Transverse colon (tissue), 4 donors: ENCODE results near the gene HPSE2. TPM values are rescaled to one million over a fixed set of nuclear protein-coding genes. Genes with fewer than 3 reads are reported as not detected.

Source experiments
- DNase-seq: peaks from one replicate; pipeline ENCODE4 v3.0.0-alpha.2; 2019
- H3K27ac ChIP-seq, 4 donors: fragments of 200-600 bp; sonication (generic); 2 replicates each; pipeline ENCODE4 v1.5.1; 2016 to 2018; ENCODE audit warnings: inconsistent platforms in 4 of 4
- H3K27me3 ChIP-seq: fragments of 200-600 bp; sonication (generic); 2 replicates; pipeline ENCODE4 v1.5.1; 2017; ENCODE audit warnings: inconsistent platforms
- H3K36me3 ChIP-seq, 4 donors: fragments of 200-600 bp; sonication (generic); 2 replicates each; pipeline ENCODE4 v1.5.1; 2017 to 2019; ENCODE audit warnings: inconsistent platforms in 4 of 4
- H3K4me1 ChIP-seq, 4 donors: fragments of 200-600 bp; sonication (generic); 2 replicates each; pipeline ENCODE4 v1.5.1; 2017 to 2020; ENCODE audit warnings: inconsistent platforms in 4 of 4
- H3K4me3 ChIP-seq, 4 donors: fragments of 200-600 bp; sonication (generic); 1 replicate in 1 of 4; 2 replicates in 3 of 4; pipeline versions ENCODE4 v1.5.1 to v1.6.1; 2017 to 2019; ENCODE audit warnings: inconsistent platforms in 4 of 4
- H3K9me3 ChIP-seq, 2 donors: fragments of 200-600 bp; sonication (generic); 2 replicates each; pipeline ENCODE4 v1.5.1; 2017 to 2019; ENCODE audit warnings: inconsistent platforms in 2 of 2
- EP300 ChIP-seq: sonication (generic); formaldehyde crosslinking; IDR thresholded peaks from one replicate; pipeline ENCODE4 v1.6.1; 2017; ENCODE audit warnings: antibody characterized with exemption, low read depth
- POLR2A ChIP-seq: fragments of 450-650 bp; IDR thresholded peaks from one replicate; pipeline ENCODE4 v1.6.1; 2016; ENCODE audit warnings: antibody characterized with exemption, mild to moderate bottlenecking, moderate library complexity
- POLR2AphosphoS5 ChIP-seq, 3 donors: sonication (generic); formaldehyde crosslinking; IDR thresholded peaks; one replicate each; pipeline ENCODE4 v1.6.1; 2016; ENCODE audit warnings: antibody characterized with exemption in 3 of 3
- WGBS, 2 donors: methylation state at CpG; one replicate each; pipeline ENCODE4 v1.1.5; 2018; ENCODE audit warnings: low coverage in 1 of 2; 5-methylcytosine and 5-hydroxymethylcytosine counted together
- in situ Hi-C, 4 donors: fragments of 200-750 bp; cut with MboI; loops; one replicate each; pipeline versions ENCODE4 v1.15.0 to v1.15.1; 2017; ENCODE audit warnings: low sequenced_read_pairs in 3 of 4, low pct_ligation_motif_present in 1 of 4, low pct_unique_long_range_greater_than_20kb in 1 of 4
- intact Hi-C: fragments of 100-400 bp; cut with DNase I; formaldehyde crosslinking; loops from one replicate; pipeline ENCODE4 v1.15.1; 2023; ENCODE audit warnings: low total_unique reads
- total RNA-seq, 4 donors: library from RNA; depleted of rRNA; stranded (reverse); fragments of >200 nt; gene quantifications; one replicate each; pipeline ENCODE4 v1.1.0, GENCODE V29; 2016
- TF ChIP-seq, protein P1 (sequence below), 5 experiments: fragments of 200-600 bp in 3 of 5; fragments of 450-650 bp in 2 of 5; sonication (generic) in 3 of 5; IDR thresholded peaks; 1 replicate in 2 of 5; 2 replicates in 3 of 5; pipeline ENCODE4 v1.5.1; 2016 to 2017; ENCODE audit warnings: antibody characterized with exemption in 5 of 5, inconsistent platforms in 3 of 5, mild to moderate bottlenecking in 2 of 5, moderate library complexity in 1 of 5

Gene HPSE2
- total RNA-seq, 4 donors from 2014 or later, result 2.2 to 3.0 TPM; not detected in 2

DNA sequence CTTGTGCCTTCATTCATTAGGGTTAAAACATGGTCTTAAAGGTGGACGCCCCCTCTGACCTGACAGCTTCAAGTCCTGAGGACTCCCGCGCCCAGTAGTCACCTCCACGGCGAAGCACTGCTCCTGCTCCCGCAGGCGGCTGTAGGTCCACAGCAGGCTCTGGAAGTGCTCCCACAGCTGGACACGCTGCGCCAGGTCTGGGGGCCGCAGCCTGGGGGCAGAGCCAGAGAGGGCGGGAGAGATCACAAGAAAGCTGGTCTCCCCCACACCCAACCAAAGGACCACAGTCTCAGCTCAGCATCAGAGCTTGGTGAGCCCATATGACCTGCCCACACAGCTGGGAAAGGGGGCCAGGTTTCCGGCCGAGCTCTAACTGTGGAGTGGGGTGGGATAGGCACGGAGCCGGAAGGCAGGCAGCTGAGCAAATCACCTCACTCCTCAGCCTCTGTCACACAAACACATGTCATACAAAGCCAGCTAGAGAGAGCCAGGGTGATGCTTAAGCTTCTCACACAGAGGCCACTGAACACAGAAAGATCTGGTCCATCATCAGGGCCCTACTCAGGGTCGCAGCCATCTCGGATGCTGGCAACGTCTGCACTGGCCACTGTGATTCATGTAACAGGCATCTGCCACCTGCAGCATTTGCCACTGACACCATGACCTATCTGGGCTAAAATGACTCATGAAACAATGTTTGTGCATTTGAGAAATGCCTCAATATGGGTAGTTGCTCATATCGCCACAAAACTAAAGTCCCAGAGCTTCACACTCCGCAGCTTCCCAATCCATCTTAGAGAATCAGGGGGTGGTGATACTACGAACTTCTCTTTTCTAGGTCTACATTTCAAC, 801.5 kb downstream of the HPSE2 start:
- WGBS, 2 donors, result 98% methylated on average over 21 of the region's 21 CpGs; no CpG with 5 or more reads in 1 of the 2 donors
- DNase-seq, result no peak
- intact Hi-C loops, result no loop called here
- H3K27ac ChIP-seq, result no peak overlapping the region
- no peaks in the 10 kb centered on the region for H3K4me1 ChIP-seq
- TF ChIP-seq POLR2A, result no peak
- TF ChIP-seq, protein P1, sequence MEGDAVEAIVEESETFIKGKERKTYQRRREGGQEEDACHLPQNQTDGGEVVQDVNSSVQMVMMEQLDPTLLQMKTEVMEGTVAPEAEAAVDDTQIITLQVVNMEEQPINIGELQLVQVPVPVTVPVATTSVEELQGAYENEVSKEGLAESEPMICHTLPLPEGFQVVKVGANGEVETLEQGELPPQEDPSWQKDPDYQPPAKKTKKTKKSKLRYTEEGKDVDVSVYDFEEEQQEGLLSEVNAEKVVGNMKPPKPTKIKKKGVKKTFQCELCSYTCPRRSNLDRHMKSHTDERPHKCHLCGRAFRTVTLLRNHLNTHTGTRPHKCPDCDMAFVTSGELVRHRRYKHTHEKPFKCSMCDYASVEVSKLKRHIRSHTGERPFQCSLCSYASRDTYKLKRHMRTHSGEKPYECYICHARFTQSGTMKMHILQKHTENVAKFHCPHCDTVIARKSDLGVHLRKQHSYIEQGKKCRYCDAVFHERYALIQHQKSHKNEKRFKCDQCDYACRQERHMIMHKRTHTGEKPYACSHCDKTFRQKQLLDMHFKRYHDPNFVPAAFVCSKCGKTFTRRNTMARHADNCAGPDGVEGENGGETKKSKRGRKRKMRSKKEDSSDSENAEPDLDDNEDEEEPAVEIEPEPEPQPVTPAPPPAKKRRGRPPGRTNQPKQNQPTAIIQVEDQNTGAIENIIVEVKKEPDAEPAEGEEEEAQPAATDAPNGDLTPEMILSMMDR (IDR thresholded peaks at IDR 0.05), result no peak
- no peak for TF ChIP-seq POLR2AphosphoS5 (IDR thresholded peaks at IDR 0.05)
- TF ChIP-seq EP300, result no peak
- in situ Hi-C loops, result no loop called here
- peaks cover 0 to 70% (median 27%) of the 10 kb centered on the region in 4 donors for H3K36me3 ChIP-seq
- no peaks in the 10 kb centered on the region for H3K27me3 ChIP-seq
- no peaks in the 10 kb centered on the region for H3K9me3 ChIP-seq
- H3K4me3 ChIP-seq, result no peak overlapping the region

- 100% methylated on average over 1 of the region's 1 CpG for WGBS, 2 donors
- H3K4me3 ChIP-seq, result no peak overlapping the region
- no peaks in the 10 kb centered on the region for H3K4me1 ChIP-seq
- TF ChIP-seq POLR2A, result no peak
- TF ChIP-seq POLR2AphosphoS5 (IDR thresholded peaks at IDR 0.05), result no peak
- TF ChIP-seq, protein P1 (IDR thresholded peaks at IDR 0.05), result no peak
- no peak for TF ChIP-seq EP300
- H3K27ac ChIP-seq, result no peak overlapping the region
- H3K27me3 ChIP-seq, result no peaks in the 10 kb centered on the region
- H3K36me3 ChIP-seq, result peaks cover 0 to 70% (median 27%) of the 10 kb centered on the region in 4 donors
- DNase-seq, result no peak
- intact Hi-C loops, result no loop called here
- in situ Hi-C loops, result no loop called here
- H3K9me3 ChIP-seq, result no peaks in the 10 kb centered on the region
These were observed 802.3 kb downstream of the HPSE2 start for GRCh38 chr10:98433371-98433770.

DNA sequence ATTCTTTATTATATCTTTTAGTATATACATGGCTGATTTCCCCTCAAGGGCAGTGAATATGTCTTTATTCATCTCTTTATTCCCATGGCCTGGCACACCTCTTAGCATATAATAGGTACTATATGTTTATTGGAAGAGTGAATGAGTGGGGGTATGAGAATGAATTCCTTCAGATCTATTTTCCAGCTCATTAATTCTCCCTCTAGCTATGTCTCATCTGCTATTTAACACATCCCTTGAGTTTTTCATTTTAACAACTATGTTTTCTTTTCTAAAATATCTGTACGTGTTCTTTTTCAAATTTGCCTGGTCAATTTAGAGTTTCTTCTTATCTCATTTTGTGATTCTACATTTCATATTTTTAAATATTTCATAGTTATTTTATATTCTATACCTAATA, 803.3 kb downstream of the HPSE2 start:
- TF ChIP-seq EP300 (no peak), POLR2AphosphoS5 (IDR thresholded peaks at IDR 0.05) (no peak), POLR2A (no peak)
- TF ChIP-seq, protein P1 (IDR thresholded peaks at IDR 0.05), result no peak
- Histone ChIP-seq H3K27me3 (no peaks in the 10 kb centered on the region), H3K36me3 (peaks cover 0 to 70% (median 27%) of the 10 kb centered on the region in 4 donors), H3K27ac (no peak overlapping the region), H3K4me3 (no peak overlapping the region), H3K4me1 (no peaks in the 10 kb centered on the region), H3K9me3 (no peaks in the 10 kb centered on the region)
- in situ Hi-C loops, result no loop called here
- intact Hi-C loops, result no loop called here
- WGBS, 2 donors, result 100% methylated on average over 1 of the region's 1 CpG
- DNase-seq, result no peak

DNA sequence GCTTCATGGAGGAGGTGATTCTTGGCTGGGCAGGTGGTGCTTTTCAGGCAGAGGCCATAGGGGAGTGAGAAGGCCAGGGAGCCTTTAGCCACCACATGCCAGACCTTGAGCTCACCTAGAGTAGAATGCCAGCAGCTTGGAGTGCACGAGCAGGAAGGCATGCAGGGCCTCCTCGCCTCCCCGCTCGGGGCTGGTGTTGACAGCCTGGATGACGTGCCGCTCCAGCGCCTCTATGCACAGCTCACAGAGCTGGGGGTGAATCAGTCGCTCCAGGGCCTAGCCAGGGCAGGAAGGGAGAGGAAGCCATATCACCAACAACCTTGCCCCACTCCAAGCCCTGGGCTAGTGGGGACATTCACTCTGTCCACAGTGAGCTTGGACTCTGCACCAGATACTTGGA, 804.6 kb downstream of the HPSE2 start:
- intact Hi-C loops (no loop called here), in situ Hi-C loops (no loop called here)
- WGBS, 2 donors, result 86% methylated on average over 8 of the region's 8 CpGs; no CpG with 5 or more reads in 1 of the 2 donors
- TF ChIP-seq, protein P1 (IDR thresholded peaks at IDR 0.05), result no peak
- no peak for TF ChIP-seq EP300
- TF ChIP-seq POLR2A, result no peak
- no peak for TF ChIP-seq POLR2AphosphoS5 (IDR thresholded peaks at IDR 0.05)
- H3K27me3 ChIP-seq, result no peaks in the 10 kb centered on the region
- no peaks in the 10 kb centered on the region for H3K4me1 ChIP-seq
- no peak overlapping the region for H3K4me3 ChIP-seq
- H3K36me3 ChIP-seq, result peaks cover 0 to 70% (median 27%) of the 10 kb centered on the region in 4 donors
- no peaks in the 10 kb centered on the region for H3K9me3 ChIP-seq
- no peak overlapping the region for H3K27ac ChIP-seq
- DNase-seq, result no peak
